ENCODE measurements around the gene PCDHGA1.

The PCDHGA1 gene

GRCh38 chr5:141356133-141356532, 25.8 kb downstream of the PCDHGA1 start:
- H3K9ac ChIP-seq (ENCODE audit: low read length), result no peak overlapping the region
- H4K20me1 ChIP-seq (ENCODE audit: low read depth, low read length), result no peaks in the 10 kb centered on the region
- H3K27me3 ChIP-seq (ENCODE audit: low read length), result no peaks in the 10 kb centered on the region
- H3K9me3 ChIP-seq (ENCODE audit: insufficient read depth, low read length), result peaks cover 7% of the 10 kb centered on the region; the same call in 1 of the 2 replicates
- no peak overlapping the region for H3K27ac ChIP-seq (ENCODE audit: low read depth, low read length)
- H3K9me2 ChIP-seq (replicated peaks; ENCODE audit: insufficient read depth, low read length), result no peaks in the 10 kb centered on the region
- H3K4me3 ChIP-seq (ENCODE audit: insufficient read depth, low read length, poor library complexity, severe bottlenecking), result no peak overlapping the region
- H2AFZ ChIP-seq (ENCODE audit: low read depth, low read length, severe bottlenecking), result no peak overlapping the region
- no peaks in the 10 kb centered on the region; the same call in 1 of the 2 replicates for H3K36me3 ChIP-seq (ENCODE audit: low read length)
- no peak overlapping the region for H3K4me2 ChIP-seq (ENCODE audit: low read depth, low read length, poor library complexity, severe bottlenecking)
- no peak for TF ChIP-seq EZH2phosphoT487 (conservative IDR thresholded peaks at IDR 0.05; ENCODE audit: low read length)
- no peak for TF ChIP-seq CTCF (IDR thresholded peaks at IDR 0.05; ENCODE audit: insufficient read depth, low read length, poor library complexity, severe bottlenecking)
- no peaks in the 10 kb centered on the region for H3K79me2 ChIP-seq (ENCODE audit: insufficient read depth, low read length)
- H3F3A ChIP-seq (ENCODE audit: insufficient read depth), result 0 out of 2 replicates have a peak, but pooled peaks cover 5% of the 10 kb centered on the region

- no peak overlapping the region for H3K9ac ChIP-seq (ENCODE audit: low read length)
- no peak overlapping the region for H3K4me3 ChIP-seq (ENCODE audit: insufficient read depth, low read length, poor library complexity, severe bottlenecking)
- H3F3A ChIP-seq (ENCODE audit: insufficient read depth), result 0 out of 2 replicates have a peak, but pooled peaks cover 5% of the 10 kb centered on the region
- no peaks in the 10 kb centered on the region for H3K79me2 ChIP-seq (ENCODE audit: insufficient read depth, low read length)
- no peak overlapping the region for H3K4me2 ChIP-seq (ENCODE audit: low read depth, low read length, poor library complexity, severe bottlenecking)
- H3K36me3 ChIP-seq (ENCODE audit: low read length), result no peaks in the 10 kb centered on the region; the same call in 1 of the 2 replicates
- H4K20me1 ChIP-seq (ENCODE audit: low read depth, low read length), result no peaks in the 10 kb centered on the region
- no peak overlapping the region for H3K27ac ChIP-seq (ENCODE audit: low read depth, low read length)
- H3K9me2 ChIP-seq (replicated peaks; ENCODE audit: insufficient read depth, low read length), result no peaks in the 10 kb centered on the region
- no peak for TF ChIP-seq EZH2phosphoT487 (conservative IDR thresholded peaks at IDR 0.05; ENCODE audit: low read length)
- TF ChIP-seq CTCF (IDR thresholded peaks at IDR 0.05; ENCODE audit: insufficient read depth, low read length, poor library complexity, severe bottlenecking), result no peak
- H3K27me3 ChIP-seq (ENCODE audit: low read length), result no peaks in the 10 kb centered on the region
- H3K9me3 ChIP-seq (ENCODE audit: insufficient read depth, low read length), result peaks cover 11% of the 10 kb centered on the region; the same call in 1 of the 2 replicates
- H2AFZ ChIP-seq (ENCODE audit: low read depth, low read length, severe bottlenecking), result no peak overlapping the region
These were observed 26.6 kb downstream of the PCDHGA1 start for GRCh38 chr5:141356950-141357349.

- H3K9ac ChIP-seq (ENCODE audit: low read length), result peak within 1 kb of the TSS; percentile 58
- H3K27ac ChIP-seq (ENCODE audit: low read depth, low read length), result 0 out of 2 replicates have a peak within 1 kb of the TSS, but pooled peaks have one; percentile 17
These were observed 29.6 kb downstream of the PCDHGA1 start, which contains the start of gene PCDHGB2 for GRCh38 chr5:141359790-141360426. PCDHGB2 (plus strand) TSS chr5:141359994; CDS start chr5:141360136, 142 bp downstream.

More at GRCh38 chr5:141359790-141360426, 29.6 kb downstream of the PCDHGA1 start, which contains the start of gene PCDHGB2:
- Histone ChIP-seq H3F3A (ENCODE audit: insufficient read depth) (peaks cover 4% of the 10 kb centered on the region; the same call in 1 of the 2 replicates), H2AFZ (ENCODE audit: low read depth, low read length, severe bottlenecking) (peak within 1 kb of the TSS; percentile 89), H3K9me2 (replicated peaks; ENCODE audit: insufficient read depth, low read length) (no peaks in the 10 kb centered on the region), H3K27me3 (ENCODE audit: low read length) (no peaks in the 10 kb centered on the region), H3K9me3 (ENCODE audit: insufficient read depth, low read length) (peaks cover 27% of the 10 kb centered on the region; the same call in 1 of the 2 replicates), H3K36me3 (ENCODE audit: low read length) (peaks cover 10% of the 10 kb centered on the region; the same call in 1 of the 2 replicates), H3K79me2 (ENCODE audit: insufficient read depth, low read length) (no peaks in the 10 kb centered on the region), H4K20me1 (ENCODE audit: low read depth, low read length) (no peaks in the 10 kb centered on the region), H3K4me3 (ENCODE audit: insufficient read depth, low read length, poor library complexity, severe bottlenecking) (peak within 1 kb of the TSS; percentile 65), H3K4me2 (ENCODE audit: low read depth, low read length, poor library complexity, severe bottlenecking) (peak within 1 kb of the TSS; percentile 58)
- TF ChIP-seq EZH2phosphoT487 (conservative IDR thresholded peaks at IDR 0.05; ENCODE audit: low read length), result no peak
- TF ChIP-seq CTCF (IDR thresholded peaks at IDR 0.05; ENCODE audit: insufficient read depth, low read length, poor library complexity, severe bottlenecking), result peak; percentile 76

All from SU-DHL-6 (cell line).